SU-DHL-6 (cell line): ENCODE results near the gene IGF2BP2.

Experiments used
- EZH2phosphoT487 ChIP-seq: fragments of 200-600 bp; sonication (generic), shearing (Covaris generic); conservative IDR thresholded peaks from 2 replicates; pipeline ENCODE4 v1.6.1; 2018; ENCODE audit warnings: mild to moderate bottlenecking, antibody characterized with exemption, low read length, moderate library complexity, mixed read lengths
- TF ChIP-seq, protein P1 (sequence below): fragments of 200-600 bp; sonication (generic); IDR thresholded peaks from one replicate; pipeline ENCODE4 v1.5.1; 2017; ENCODE audit warnings: antibody characterized with exemption, mild to moderate bottlenecking, low read length, moderate library complexity; ENCODE audit not compliant: insufficient read depth, poor library complexity, severe bottlenecking

DNA sequence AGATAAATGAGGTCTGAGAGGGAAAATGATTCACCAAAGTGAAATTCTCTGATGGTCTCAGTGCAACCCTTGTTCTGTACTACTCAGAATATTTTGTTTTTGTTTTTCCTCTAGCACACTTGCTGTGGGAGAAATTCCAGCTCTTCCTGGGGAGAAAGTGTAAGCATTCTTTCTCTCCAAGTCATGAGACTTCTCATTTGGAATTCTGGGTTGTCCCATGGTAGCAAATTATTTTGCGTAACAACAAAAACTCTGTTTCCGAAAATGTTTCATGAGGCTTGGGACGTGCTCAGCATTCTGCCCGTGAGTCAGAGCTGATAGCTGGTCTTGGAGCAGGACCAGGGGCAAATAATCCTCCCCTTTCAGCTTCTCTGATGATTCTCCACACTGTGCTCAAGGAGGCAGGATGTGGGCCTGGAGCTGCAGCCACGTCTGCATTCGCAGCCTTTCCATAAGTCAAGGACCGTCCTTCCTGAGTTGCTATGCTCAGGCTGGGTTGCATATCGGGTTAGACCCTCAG lies 168.5 kb downstream of the IGF2BP2 start:
- TF ChIP-seq, protein P1, sequence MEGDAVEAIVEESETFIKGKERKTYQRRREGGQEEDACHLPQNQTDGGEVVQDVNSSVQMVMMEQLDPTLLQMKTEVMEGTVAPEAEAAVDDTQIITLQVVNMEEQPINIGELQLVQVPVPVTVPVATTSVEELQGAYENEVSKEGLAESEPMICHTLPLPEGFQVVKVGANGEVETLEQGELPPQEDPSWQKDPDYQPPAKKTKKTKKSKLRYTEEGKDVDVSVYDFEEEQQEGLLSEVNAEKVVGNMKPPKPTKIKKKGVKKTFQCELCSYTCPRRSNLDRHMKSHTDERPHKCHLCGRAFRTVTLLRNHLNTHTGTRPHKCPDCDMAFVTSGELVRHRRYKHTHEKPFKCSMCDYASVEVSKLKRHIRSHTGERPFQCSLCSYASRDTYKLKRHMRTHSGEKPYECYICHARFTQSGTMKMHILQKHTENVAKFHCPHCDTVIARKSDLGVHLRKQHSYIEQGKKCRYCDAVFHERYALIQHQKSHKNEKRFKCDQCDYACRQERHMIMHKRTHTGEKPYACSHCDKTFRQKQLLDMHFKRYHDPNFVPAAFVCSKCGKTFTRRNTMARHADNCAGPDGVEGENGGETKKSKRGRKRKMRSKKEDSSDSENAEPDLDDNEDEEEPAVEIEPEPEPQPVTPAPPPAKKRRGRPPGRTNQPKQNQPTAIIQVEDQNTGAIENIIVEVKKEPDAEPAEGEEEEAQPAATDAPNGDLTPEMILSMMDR, result no peak
- TF ChIP-seq EZH2phosphoT487, result no peak
